RWPE1 (cell line): ENCODE data around the gene DCUN1D2.

Experiments used
- CTCF ChIA-PET: fragments of 350-600 bp; sonication (Branson Sonifier 250); formaldehyde crosslinking; extraction: SDS; loops from one replicate; lab custom pipeline; 2021; lab: Yijun Ruan, JAX
- POLR2A ChIA-PET: fragments of 400-600 bp; formaldehyde crosslinking; extraction: SDS; loops from one replicate; lab custom pipeline; 2020; ENCODE audit warnings: antibody characterized with exemption; ENCODE audit not compliant: low non-redundant PET; lab: Yijun Ruan, JAX
- DNase-seq: peaks from one replicate; pipeline ENCODE4 v3.0.0; 2012; ENCODE audit warnings: low spot score
- H3K27ac ChIP-seq: fragments of 450-650 bp; 2 replicates; pipeline ENCODE4 v1.5.1; 2017
- CTCF ChIP-seq: fragments of 450-650 bp; conservative IDR thresholded peaks from 2 replicates; pipeline ENCODE4 v1.5.1; 2017; ENCODE audit warnings: low read depth, mild to moderate bottlenecking

The DCUN1D2 gene

GRCh38 chr13:113456116-113456702, 34.3 kb downstream of the DCUN1D2 start:
- no peak for TF ChIP-seq CTCF
- CTCF ChIA-PET: no interaction called here
- H3K27ac ChIP-seq: no peak overlapping the region
- DNase-seq: no peak
- POLR2A ChIA-PET: no interaction called here

GRCh38 chr13:113455384-113455783, 35.1 kb downstream of the DCUN1D2 start:
- ChIA-PET POLR2A (no interaction called here), CTCF (no interaction called here)
- no peak for TF ChIP-seq CTCF
- H3K27ac ChIP-seq: no peak overlapping the region
- DNase-seq: no peak

DNA sequence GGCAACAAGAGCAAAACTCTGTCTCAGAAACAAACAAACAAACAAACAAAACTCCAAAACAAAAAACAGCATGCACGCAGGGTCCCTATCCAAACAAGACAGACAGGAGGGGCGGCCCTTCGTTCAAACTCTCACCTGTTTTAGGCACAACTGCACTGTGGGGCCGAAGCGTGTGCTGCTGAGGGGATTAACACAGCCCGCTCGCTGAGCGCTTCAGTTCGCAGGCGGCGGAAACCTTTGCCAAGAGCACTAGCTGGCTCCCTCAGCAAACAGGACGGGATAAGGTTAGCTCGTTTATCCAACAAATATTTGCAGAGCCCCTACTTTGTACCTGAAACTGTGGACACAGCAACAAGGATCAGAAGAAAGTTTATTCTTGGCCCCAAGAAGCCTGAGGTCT, 35.6 kb downstream of the DCUN1D2 start:
- ChIA-PET POLR2A (no interaction called here), CTCF (no interaction called here)

DNA sequence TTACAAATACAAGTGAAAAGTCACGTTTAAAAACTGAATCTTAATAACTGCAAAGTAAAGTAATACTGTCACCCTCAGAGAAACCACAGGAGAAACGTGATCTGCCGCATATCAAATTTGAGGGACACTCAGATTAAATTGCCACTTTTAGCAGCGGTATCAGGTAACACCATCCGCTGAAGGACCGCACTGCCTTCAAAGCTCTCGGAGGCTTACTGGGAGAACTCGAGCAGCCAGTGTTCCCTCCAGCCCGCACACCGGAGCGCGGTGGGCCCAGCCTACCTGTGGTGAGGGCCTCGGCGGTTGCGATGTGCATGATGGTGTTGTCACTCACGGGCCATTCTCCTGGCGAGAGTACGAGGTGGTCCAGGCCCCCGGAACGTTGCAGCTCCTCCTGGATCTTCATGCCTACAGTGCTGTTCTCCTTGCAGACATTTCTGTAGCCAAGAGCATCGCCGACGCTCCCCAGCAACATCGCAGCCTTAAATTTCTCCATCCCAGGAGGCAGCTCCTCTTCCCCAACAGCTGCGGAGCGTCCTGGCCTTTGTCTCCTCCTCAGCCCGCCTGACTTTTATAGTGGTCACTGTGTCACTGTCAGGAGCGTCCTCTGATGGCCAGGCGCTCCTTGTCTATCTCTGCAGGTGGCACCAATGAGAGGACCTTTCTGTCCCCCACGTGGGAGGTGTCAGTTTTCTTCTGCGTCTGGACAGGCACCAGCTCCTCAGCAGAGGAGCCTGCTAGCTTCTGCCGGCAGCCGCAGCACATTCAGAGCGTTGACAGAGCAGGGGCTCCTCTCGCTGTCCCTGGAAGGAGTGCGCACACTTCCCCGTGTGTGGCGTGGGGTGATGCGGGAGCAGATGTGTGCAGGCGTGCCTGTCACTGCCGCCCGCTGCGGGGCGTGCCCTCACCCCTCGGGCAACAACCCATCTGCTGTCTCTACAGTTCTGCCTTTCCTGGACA, 37.3 kb downstream of the DCUN1D2 start, which contains the start of gene ADPRHL1:
TSS of gene ADPRHL1 (minus strand) at position 547 of the 960 bp plus-strand sequence. CDS start at position 496, 51 bp downstream.
- DNase-seq: no peak
- no peak for TF ChIP-seq CTCF
- H3K27ac ChIP-seq: peak within 1 kb of the TSS; percentile 14; the same call in 1 of the 2 replicates
- ChIA-PET CTCF (no interaction called here), POLR2A (no interaction called here)

More for the DNA sequence above, 35.6 kb downstream of the DCUN1D2 start:
- TF ChIP-seq CTCF: no peak
- no peak overlapping the region for H3K27ac ChIP-seq
- no peak for DNase-seq

DNA sequence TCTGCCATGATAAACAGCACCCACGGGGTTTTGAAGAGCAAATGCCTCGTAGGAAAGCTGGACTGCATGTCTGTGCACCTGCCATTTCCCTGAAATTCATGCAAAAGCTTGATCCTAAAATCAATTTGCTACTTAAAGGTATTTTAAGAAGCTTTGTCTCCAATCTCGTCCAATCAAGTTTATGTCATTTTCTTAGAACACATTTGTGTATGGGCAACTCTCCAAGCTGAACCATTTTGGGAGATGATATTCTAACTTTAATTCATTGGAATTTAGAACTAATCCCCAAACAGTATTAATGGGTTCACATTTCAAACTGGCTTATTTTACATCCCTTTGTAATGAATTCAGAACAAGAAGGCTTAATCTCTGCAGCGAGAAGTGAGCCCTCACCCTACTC, 38.0 kb downstream of the DCUN1D2 start:
- no peak for DNase-seq
- ChIA-PET POLR2A (no interaction called here), CTCF (interaction anchor here (1.0 kb wide), 1 partner anchor 417 kb away, joined by 3 read pairs; no protein-coding TSS in a partner anchor)
- no peak overlapping the region for H3K27ac ChIP-seq
- no peak for TF ChIP-seq CTCF

- TF ChIP-seq CTCF: no peak
- ChIA-PET POLR2A (no interaction called here), CTCF (interaction anchor here (1.0 kb wide), 1 partner anchor 417 kb away, joined by 3 read pairs; no protein-coding TSS in a partner anchor)
- H3K27ac ChIP-seq: no peak overlapping the region
- DNase-seq: no peak
Measured at GRCh38 chr13:113451951-113452421, 38.5 kb downstream of the DCUN1D2 start.
